GM12801 (cell line): Measurements from ENCODE around the gene NXPH4.

Experiments used
- CTCF ChIP-seq: IDR thresholded peaks from one replicate; pipeline ENCODE4 v1.5.1; 2011; ENCODE audit warnings: control low read depth; ENCODE audit not compliant: insufficient read length; ENCODE audit errors: extremely low read depth

Gene NXPH4

DNA sequence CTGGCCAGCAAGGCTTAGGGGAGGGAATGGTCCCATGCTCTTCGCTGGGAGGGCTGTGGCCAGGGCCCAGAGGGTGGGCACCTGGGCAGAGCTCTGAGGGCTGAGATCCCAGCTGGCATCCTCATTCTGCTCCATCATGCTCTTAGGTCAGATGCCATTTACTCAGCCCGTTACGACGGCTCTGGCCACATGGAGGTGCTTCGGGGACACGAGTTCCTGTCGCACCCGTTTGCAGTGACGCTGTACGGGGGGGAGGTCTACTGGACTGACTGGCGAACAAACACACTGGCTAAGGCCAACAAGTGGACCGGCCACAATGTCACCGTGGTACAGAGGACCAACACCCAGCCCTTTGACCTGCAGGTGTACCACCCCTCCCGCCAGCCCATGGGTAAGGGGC is 38.4 kb upstream of the NXPH4 start:
- no peak for TF ChIP-seq CTCF

- no peak for TF ChIP-seq CTCF
These were observed 37.1 kb upstream of the NXPH4 start for GRCh38 chr12:57179331-57180086.

DNA sequence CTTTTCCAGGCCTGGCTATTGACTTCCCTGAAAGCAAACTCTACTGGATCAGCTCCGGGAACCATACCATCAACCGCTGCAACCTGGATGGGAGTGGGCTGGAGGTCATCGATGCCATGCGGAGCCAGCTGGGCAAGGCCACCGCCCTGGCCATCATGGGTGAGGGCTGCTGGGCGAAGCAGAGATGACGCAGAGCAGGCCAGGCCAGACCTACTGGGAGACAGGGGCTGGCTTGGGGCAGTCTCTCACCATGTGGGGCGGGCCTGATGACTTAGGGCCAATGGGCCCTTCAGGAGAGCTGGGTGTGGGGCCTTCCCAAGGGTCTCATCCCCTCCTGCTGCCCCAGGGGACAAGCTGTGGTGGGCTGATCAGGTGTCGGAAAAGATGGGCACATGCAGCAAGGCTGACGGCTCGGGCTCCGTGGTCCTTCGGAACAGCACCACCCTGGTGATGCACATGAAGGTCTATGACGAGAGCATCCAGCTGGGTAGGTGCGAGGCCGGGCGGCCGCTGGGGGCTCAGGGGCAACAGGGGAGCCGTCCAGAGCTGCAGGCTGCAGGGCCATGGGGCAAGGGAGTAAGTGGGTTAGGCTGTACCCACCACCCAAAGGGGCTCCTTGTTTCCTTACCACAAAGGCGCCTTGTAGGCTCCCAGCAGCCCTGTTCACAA is 36.1 kb upstream of the NXPH4 start:
- TF ChIP-seq CTCF, result no peak

DNA sequence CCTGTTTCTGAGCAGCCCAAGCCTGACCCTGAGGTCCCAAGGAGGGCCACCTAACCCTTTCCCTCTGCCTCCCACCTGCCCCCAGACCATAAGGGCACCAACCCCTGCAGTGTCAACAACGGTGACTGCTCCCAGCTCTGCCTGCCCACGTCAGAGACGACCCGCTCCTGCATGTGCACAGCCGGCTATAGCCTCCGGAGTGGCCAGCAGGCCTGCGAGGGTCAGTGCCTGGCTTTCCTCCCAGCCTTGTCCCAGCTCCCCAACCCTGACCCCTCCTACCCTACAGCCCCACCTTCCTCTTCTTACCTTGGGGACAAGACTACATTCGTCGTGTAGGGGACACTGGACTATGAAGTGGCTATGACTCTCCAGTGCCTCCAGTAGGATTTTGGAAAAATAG is 35.5 kb upstream of the NXPH4 start:
- no peak for TF ChIP-seq CTCF

- no peak for TF ChIP-seq CTCF
These were observed 34.9 kb upstream of the NXPH4 start for GRCh38 chr12:57181561-57182155.

DNA sequence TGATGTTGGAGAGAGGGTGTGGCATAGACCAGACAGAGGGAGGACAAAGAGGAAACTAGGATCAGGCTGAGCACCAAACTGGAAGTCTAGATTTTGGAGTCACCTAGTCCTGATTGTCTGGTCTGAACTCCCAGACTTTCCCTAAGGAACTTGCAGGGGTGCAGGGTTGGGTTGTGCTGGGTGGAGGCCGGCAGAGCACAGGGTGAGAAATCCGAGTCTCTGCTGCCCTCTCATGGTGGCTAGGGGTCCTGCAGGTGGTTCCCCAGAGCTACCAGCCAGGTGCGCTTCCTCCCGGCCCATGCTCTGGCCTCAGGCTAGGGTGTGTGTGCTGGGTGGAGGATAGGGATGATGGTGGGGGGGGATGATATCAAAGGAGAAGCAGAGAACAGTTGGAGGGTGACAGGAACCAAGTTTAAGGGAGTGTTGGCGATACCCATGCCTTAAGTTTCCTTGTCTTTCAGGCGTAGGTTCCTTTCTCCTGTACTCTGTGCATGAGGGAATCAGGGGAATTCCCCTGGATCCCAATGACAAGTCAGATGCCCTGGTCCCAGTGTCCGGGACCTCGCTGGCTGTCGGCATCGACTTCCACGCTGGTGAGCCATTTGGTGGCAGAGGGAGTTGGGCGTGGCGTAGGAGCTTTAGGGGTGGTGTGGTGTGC is 33.5 kb upstream of the NXPH4 start:
- TF ChIP-seq CTCF, result no peak
